Keratinocyte (primary cell): Measurements from ENCODE around the gene F10.

ENCODE experiments used
- CTCF ChIP-seq, 3 experiments: IDR thresholded peaks in 1 of 3; conservative IDR thresholded peaks in 1 of 3; optimal IDR thresholded peaks in 1 of 3; 2 replicates in 2 of 3; 3 replicates in 1 of 3; pipeline versions ENCODE3 to v1.5.1; 2011; ENCODE audit warnings: low read length in 3 of 3, mild to moderate bottlenecking in 3 of 3, moderate library complexity in 2 of 3, control low read depth in 1 of 3, inconsistent platforms in 1 of 3; ENCODE audit not compliant: insufficient read depth in 2 of 3; ENCODE audit errors: extremely low read depth in 1 of 3
- EZH2 ChIP-seq: IDR thresholded peaks from one replicate; pipeline ENCODE4 v1.6.1; 2012; ENCODE audit warnings: inconsistent platforms, mild to moderate bottlenecking, low read length, moderate library complexity

GRCh38 chr13:113090806-113091205 is 31.8 kb upstream of the F10 start:
- TF ChIP-seq CTCF (optimal IDR thresholded peaks at IDR 0.05 in 1 of 3, IDR thresholded peaks at IDR 0.05 in 1 of 3, conservative IDR thresholded peaks at IDR 0.05 in 1 of 3; ENCODE audit: extremely low read depth in 1 of 3, insufficient read depth in 2 of 3, low read length in 3 of 3), result no peak
- TF ChIP-seq EZH2, result no peak
